ENCODE measurements around the gene BRWD1.

GRCh38 chr21:39347537-39347936, 34.1 kb upstream of the BRWD1 start:
- TF ChIP-seq CTCF (IDR thresholded peaks at IDR 0.05) (no peak), POLR2A (IDR thresholded peaks at IDR 0.05) (no peak)

All from uterus (tissue), 2 donors.